HEK293 (cell line): ENCODE results near the gene FGF16.

Experiments used
- CTCF ChIA-PET: fragments of 350-600 bp; formaldehyde crosslinking; extraction: SDS; loops from one replicate; lab custom pipeline; 2021; ENCODE audit warnings: antibody characterized with exemption; lab: Yijun Ruan, JAX
- POLR2A ChIA-PET: fragments of 300-600 bp; formaldehyde crosslinking; extraction: SDS; loops from one replicate; lab custom pipeline; 2020; ENCODE audit warnings: antibody characterized with exemption, inconsistent platforms; lab: Yijun Ruan, JAX
- H3K27ac ChIP-seq: fragments of 200-500 bp; sonication (Bioruptor generic); 2 replicates; pipeline ENCODE4 v1.5.1; 2014; ENCODE audit warnings: low read depth, low read length, control low read depth, inconsistent platforms; ENCODE audit errors: extremely low read depth
- H3K36me3 ChIP-seq, 2 experiments: fragments of 200-500 bp in 1 of 2; sonication (Bioruptor generic) in 1 of 2; 1 replicate in 1 of 2; 2 replicates in 1 of 2; pipeline ENCODE4 v1.5.1; 2014 to 2017; ENCODE audit warnings: inconsistent platforms in 2 of 2, low read length in 2 of 2; ENCODE audit not compliant: control insufficient read depth in 2 of 2, insufficient read depth in 1 of 2
- H3K4me1 ChIP-seq: fragments of 200-500 bp; sonication (Bioruptor generic); 2 replicates; pipeline ENCODE4 v1.5.1; 2014; ENCODE audit warnings: mild to moderate bottlenecking, low read length, inconsistent platforms; ENCODE audit not compliant: control insufficient read depth, insufficient read depth
- H3K4me3 ChIP-seq: 2 replicates; pipeline ENCODE4 v1.5.1; 2011; ENCODE audit warnings: low read depth, mild to moderate bottlenecking, control low read depth, low read length, moderate library complexity
- H3K9me3 ChIP-seq: fragments of 200-500 bp; sonication (Bioruptor generic); 2 replicates; pipeline ENCODE4 v1.5.1; 2014; ENCODE audit warnings: low read depth, low read length, inconsistent platforms; ENCODE audit not compliant: control insufficient read depth, insufficient read depth
- SP7 ChIP-seq: fragments of 450-650 bp; formaldehyde crosslinking; IDR thresholded peaks from 2 replicates; pipeline ENCODE4 v1.5.1; 2016; ENCODE audit warnings: missing biosample characterization, missing genetic modification characterization
- TCF7L2 ChIP-seq: IDR thresholded peaks from 2 replicates; pipeline ENCODE4 v1.6.1; 2011; ENCODE audit warnings: low read depth, mild to moderate bottlenecking, inconsistent platforms, low read length, moderate library complexity, borderline replicate concordance
- TRIM28 ChIP-seq: IDR thresholded peaks from 2 replicates; pipeline ENCODE4 v1.6.1; 2011; ENCODE audit warnings: low read length, control low read depth, borderline replicate concordance
- ZFP69B ChIP-seq: fragments of 450-650 bp; formaldehyde crosslinking; IDR thresholded peaks from 2 replicates; pipeline ENCODE4 v1.5.1; 2016; ENCODE audit warnings: missing biosample characterization, missing genetic modification characterization
- ZNF548 ChIP-seq: fragments of 450-650 bp; formaldehyde crosslinking; IDR thresholded peaks from 2 replicates; pipeline ENCODE4 v1.5.1; 2016; ENCODE audit warnings: missing biosample characterization, missing genetic modification characterization
- ZNF658 ChIP-seq: fragments of 450-650 bp; formaldehyde crosslinking; IDR thresholded peaks from 2 replicates; pipeline ENCODE4; 2016; ENCODE audit warnings: missing biosample characterization, missing genetic modification characterization
- TF ChIP-seq, protein P1 (sequence below): fragments of 450-650 bp; formaldehyde crosslinking; IDR thresholded peaks from 2 replicates; pipeline ENCODE4 v1.5.1; 2017; ENCODE audit warnings: missing biosample characterization, missing genetic modification characterization

FGF16 gene

DNA sequence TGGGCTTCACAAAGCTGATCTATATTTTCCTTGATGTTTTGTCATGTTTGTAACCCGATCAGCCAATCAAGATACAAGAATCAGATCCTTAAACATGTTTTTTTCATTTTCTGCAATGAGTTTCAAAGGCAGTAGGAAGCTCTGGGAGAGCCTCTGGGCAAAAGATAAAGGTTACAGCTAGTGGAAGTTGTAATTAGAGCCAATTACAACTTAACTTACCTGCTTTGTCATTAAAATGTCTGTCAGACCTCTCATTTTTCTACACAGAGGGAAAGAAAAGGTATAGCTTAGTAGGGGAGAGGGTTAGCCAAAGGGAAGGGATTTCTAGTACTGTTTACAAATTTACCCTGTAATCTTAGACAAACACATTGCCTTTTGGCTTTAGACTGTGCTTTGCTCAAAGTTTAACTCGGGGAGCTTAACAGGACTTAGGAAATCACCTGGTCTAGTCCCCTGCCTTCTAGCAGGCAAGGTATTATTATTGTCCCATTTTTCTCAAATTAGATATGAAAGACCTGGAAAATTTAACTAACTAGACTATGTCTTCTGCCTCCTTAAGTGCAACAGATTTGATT lies 55.8 kb downstream of the FGF16 start:
- H3K4me3 ChIP-seq = no peak overlapping the region
- CTCF ChIA-PET = no interaction called here
- H3K9me3 ChIP-seq = no peaks in the 10 kb centered on the region
- TF ChIP-seq, protein P1, sequence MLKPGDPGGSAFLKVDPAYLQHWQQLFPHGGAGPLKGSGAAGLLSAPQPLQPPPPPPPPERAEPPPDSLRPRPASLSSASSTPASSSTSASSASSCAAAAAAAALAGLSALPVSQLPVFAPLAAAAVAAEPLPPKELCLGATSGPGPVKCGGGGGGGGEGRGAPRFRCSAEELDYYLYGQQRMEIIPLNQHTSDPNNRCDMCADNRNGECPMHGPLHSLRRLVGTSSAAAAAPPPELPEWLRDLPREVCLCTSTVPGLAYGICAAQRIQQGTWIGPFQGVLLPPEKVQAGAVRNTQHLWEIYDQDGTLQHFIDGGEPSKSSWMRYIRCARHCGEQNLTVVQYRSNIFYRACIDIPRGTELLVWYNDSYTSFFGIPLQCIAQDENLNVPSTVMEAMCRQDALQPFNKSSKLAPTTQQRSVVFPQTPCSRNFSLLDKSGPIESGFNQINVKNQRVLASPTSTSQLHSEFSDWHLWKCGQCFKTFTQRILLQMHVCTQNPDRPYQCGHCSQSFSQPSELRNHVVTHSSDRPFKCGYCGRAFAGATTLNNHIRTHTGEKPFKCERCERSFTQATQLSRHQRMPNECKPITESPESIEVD (tag by site-specific recombination) = peak; percentile 50
- TF ChIP-seq SP7 = peak; percentile 91
- TF ChIP-seq TRIM28 = no peak
- no peak for TF ChIP-seq ZFP69B (tag by site-specific recombination)
- TF ChIP-seq ZNF658 (tag by site-specific recombination) = no peak
- TF ChIP-seq TCF7L2 = peak; percentile 41; the same call in 1 of the 2 replicates
- 0 out of 2 replicates have a peak, but pooled peaks cover 4% of the 10 kb centered on the region for H3K4me1 ChIP-seq
- H3K36me3 ChIP-seq = peaks cover 3 to 8% of the 10 kb centered on the region in 2 experiments; a peak in 2 of 3 replicates
- POLR2A ChIA-PET = no interaction called here
- H3K27ac ChIP-seq = no peak overlapping the region

DNA sequence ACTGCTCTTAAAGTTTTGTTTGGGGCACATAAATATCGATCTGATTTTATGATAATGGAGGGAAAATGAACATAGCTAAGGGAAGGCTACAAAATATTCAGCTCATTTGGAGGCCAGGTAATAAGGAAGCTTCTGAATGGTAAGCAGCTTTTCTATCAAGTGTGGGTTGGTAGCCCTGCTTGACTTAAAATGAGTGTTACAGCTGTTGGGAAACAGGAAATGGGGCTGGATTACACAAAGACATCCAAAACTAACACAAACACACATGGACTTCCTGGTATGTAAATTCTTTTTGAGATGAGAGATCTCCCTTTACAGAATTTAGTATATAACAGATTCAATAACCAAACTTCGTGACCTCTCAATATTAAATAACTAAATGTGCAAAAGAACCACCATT lies 58.0 kb downstream of the FGF16 start:
- Histone ChIP-seq H3K4me3 (no peak overlapping the region), H3K9me3 (no peaks in the 10 kb centered on the region), H3K36me3 (peaks cover 3 to 25% of the 10 kb centered on the region in 2 experiments; a peak in 2 of 3 replicates), H3K27ac (no peak overlapping the region), H3K4me1 (0 out of 2 replicates have a peak, but pooled peaks cover 4% of the 10 kb centered on the region)
- no peak for TF ChIP-seq ZNF548 (tag by site-specific recombination)
- ChIA-PET POLR2A (no interaction called here), CTCF (interaction anchor here (0.8 kb wide), 1 partner anchor 11 kb away, joined by 3 read pairs; no protein-coding TSS in a partner anchor)
